GM18499 (cell line): ENCODE results near the gene STARD13.

ENCODE experiments used
- ATAC-seq: cut with Tn5 transposase; IDR thresholded peaks from one replicate; pipeline ENCODE4 v1.9.1; 2021; ENCODE audit warnings: moderate number of reproducible peaks; ENCODE audit not compliant: insufficient read depth, unreplicated experiment

Gene STARD13

DNA sequence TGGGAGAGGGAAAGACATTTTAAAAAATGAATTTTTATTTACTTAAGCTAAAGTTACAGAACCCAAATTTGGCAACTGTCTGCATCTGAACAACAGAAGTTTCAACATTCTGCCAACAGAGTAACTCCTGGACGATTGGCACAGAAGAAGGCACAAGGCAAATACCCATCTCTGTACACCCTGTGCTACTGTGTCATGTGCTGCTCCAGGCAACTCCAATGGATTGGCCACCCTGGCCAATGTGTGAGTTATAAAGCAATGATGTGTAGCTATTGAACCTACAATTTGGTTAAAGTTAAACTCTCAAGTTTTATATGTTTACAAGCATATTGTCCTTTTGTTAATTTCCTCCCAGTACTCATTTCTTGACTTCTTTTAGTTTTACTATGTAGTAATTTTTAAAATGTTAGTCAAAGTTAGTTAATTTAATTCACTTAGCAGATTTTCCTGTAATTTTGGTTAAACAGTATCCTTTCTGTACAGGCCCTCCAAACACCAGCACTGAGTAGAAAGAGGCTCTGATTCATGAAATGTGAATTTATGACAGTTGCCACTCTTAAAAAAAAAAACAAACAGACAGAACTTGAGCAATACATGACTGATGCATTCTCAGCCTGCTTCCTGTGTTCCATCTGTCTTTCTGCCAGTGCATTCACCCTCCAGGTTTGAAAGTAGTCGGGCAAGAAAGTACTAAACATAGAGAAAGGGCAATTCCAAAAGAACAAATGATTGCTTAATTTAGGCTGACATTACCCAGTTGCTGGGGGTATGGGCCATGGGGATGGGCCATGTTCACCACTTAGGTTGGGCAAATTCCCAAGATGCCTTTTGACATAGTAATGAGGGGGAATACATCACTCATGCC lies 5.9 kb downstream of the STARD13 start:
- no peak for ATAC-seq

DNA sequence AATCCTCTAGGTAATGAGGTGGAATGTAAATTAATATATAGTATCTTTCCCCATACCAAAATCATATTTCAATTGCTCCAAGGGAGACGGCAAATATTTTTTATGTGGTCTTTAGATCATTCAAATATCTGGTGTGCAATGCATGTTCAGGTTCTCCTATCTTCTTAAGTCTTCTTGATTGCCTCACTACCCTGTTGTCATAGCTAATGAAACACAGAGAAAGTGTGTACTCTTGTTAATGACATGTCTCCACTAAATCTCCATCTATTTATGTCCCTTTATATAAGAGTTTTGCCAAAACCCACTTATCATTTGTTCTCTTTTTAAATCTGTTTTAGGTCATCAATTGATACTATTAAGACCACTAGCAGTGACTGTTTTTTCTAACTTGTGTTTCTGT lies 6.6 kb downstream of the STARD13 start:
- no peak for ATAC-seq

DNA sequence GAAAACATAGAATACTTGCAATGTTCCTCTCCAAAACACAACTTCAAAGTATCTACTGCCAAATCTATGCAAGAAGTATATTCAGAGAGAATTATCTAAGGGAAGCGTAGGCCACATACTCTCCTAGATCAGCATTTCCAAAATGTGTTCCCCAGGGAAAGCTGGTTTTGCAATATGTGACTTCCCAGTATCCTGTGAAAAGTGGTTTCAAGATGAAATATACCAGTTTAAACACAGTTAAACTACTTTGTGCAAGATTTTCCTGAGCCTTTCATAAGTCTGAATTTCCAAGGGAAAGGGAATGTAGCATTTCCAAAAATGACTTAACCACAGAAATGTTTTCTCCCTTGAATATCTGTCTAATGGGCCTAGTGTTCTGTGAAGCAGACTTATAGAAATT lies 7.6 kb downstream of the STARD13 start:
- ATAC-seq = no peak

GRCh38 chr13:33277037-33277740 lies 8.4 kb downstream of the STARD13 start:
- no peak for ATAC-seq

- no peak for ATAC-seq
These were observed 9.0 kb downstream of the STARD13 start for GRCh38 chr13:33276570-33276969.

DNA sequence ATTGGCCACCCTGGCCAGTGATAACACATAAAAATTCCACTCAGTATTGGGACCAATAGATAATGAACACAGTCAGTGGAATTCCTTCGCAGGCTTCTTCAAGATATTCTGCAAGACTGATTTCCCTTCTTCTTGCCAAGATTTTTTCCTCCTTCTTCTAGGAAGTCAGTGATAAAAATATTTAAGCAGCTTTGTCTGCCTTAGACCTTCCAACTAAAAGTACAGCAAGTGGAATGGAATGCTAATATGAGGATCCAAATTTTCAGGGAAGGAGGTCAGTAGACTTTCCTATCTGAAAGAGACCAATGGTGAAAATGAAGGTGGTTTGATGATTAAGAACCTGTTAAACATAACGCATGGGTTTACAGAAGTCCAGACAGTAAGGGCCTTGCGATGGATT lies 9.6 kb downstream of the STARD13 start:
- ATAC-seq = no peak

DNA sequence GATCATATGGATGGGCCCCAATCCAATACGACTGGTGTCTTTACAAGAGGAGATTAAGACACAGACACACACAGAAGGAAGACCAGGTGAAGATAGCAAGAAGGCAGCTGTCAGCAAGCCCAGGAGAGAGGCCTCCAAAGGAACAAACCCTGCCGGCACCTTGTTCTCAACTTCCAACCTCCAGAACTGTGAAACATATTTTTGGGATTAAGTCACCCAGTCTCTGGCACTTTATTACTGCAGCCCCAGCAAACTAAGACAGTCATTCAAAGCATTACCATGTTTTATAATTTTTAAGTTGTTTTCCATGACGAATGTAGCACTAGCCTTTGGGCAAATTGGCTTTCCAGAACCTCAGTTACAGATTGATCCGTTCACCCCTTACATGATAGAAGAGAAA lies 11.3 kb downstream of the STARD13 start:
- no peak for ATAC-seq

GRCh38 chr13:33272531-33273124 lies 12.9 kb downstream of the STARD13 start:
- ATAC-seq = no peak

GRCh38 chr13:33271759-33272158 lies 13.8 kb downstream of the STARD13 start:
- ATAC-seq = no peak

DNA sequence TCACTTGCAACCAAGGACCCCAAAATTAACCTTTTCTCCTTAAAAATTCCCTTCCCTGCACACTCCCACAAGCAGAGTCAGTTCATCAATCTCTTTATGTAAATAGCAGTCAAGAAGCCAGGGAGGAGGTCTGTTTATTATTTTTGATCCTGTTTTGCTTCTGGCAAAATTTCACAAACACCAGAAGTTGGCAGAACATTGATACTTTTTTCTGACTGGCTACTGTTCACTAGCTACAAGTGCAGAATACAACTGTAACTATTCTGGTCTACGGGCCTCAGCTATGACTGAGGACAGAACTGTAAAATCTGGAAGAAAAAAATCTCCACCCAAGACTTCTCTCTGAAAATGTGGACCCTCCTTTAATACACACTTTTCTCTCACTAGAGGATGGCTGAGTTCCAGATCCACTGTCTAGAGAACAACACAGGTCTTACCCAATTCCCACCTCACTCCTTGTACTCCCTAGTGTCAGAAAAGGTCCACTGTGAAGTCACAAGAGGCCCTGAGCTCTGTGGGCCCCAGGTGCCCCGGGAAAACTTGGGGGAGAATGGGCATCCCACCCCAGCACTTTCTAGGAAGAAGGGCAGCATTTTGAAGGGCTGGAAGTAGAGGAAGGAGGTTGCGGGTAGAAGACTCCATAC lies 14.5 kb downstream of the STARD13 start:
- no peak for ATAC-seq

DNA sequence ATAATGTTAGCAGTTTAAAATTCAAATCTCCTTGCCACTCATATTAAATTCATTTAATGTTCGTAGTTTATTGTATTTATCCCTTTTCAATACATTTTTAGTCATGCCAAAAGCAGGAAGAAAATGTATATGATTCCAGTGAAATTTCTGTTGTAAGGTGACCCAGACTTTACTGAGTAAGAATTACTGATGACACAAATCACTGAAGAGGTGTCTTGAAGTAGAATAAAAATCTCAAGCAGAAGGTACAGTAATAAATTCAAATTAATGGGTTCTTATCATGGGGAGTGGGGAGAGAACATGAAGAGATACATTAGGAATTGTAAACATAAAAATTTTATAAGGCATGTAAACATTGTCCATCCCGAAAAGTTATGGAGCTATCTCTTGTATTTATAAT lies 19.9 kb downstream of the STARD13 start:
- no peak for ATAC-seq

DNA sequence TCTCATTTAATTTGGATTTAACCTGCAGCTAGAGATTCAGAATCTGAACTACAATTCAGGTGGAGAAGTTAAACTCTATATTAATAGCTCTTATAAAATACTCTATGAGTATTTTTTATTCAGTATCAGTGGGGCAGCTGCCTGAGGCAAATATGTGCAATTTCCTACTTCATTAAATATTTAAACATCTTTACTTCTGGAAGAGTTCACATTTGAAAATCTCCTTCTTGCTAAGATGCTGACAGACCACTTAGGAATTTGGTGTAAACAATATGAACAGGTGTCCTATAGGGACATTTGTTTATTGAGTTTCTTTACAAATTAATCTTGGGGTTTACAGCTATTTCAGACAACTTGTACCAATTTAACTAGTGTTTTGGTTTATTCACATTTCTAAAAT lies 20.4 kb downstream of the STARD13 start:
- no peak for ATAC-seq

DNA sequence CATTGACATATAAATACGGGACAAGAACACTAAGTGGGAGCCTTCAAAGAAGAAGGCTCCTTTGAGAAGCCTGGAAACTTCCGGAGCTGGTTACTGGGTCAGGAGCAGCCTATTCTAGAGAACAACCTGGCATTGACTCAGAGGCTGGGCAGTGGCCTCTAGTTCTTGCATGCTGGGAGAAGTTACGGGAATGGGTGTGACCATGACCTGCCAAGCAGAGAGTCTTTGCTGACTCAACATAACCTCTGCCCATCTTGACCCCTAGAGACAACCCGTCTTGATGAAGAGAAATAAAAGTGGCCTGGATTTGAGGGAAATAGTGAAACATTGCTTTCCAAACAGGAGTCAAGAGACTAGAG lies 21.0 kb downstream of the STARD13 start:
- no peak for ATAC-seq

DNA sequence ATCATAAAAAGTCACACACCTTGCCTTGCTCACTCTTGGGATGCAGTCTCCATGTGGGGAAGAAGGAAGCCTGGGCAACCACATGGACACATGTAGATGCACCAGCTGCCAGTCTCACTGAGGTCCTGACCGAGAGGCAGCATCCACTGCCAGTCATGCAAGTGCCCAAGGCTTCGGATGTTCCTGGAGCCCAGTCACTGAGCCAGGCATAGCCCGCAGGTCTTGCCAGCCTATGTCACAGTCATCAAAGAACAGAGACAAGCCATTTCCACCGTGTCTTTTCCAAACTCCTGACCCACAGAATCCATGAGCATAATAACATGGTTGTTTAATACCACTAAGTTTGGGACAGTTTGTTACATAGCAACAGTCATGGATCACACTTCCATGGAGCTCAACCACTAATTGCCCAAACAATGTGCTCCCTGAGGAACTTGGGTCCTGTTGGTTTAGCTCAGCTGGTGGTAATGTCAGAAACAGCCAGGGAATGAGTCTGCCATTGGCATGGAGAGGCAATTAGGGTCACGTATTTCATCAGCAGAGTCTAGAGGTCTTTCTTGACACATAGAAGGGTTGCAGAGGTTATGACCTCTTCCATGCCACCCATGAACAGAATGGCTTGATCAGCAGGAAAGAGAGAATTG lies 21.5 kb downstream of the STARD13 start:
- ATAC-seq = no peak

GRCh38 chr13:33263484-33263883 lies 22.1 kb downstream of the STARD13 start:
- no peak for ATAC-seq

DNA sequence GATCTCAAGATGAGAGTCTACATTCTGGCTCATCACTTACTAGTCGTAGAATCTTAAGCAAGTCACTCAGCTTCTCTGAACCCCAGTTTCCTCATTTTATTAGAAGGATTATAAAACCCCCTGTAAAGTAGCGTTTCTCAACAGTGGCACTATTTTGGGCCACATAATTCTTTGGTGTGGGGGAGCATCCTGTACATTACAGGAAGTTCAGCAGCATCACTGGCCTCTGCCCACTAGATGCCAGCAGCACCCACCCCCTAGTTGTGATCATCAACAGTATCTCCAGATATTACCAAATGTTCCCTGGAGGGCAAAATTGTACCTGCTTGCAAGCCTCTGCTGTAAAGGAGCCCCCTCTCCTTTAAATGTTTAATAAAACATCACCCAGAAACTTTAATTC lies 22.6 kb downstream of the STARD13 start:
- ATAC-seq = no peak

DNA sequence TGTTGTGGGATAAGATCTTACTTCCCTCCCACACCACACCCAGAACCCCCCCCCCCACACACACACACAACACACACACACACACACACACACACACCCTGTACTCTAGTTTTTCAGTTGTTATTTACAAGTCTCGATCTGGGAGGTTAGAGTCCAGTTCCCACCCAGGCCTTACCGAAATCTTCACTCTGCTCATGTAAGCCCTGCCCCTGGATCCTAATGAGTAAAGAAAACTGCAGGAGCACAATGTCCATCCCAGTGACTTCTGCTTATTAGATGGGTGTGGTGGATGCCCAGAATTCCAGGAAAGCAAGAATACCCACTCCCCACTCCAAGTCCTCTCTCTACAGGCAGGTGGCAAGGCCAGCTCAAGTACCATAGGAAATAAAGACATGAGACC lies 23.0 kb downstream of the STARD13 start:
- no peak for ATAC-seq

- no peak for ATAC-seq
These were observed 23.5 kb downstream of the STARD13 start for GRCh38 chr13:33262062-33262487.

DNA sequence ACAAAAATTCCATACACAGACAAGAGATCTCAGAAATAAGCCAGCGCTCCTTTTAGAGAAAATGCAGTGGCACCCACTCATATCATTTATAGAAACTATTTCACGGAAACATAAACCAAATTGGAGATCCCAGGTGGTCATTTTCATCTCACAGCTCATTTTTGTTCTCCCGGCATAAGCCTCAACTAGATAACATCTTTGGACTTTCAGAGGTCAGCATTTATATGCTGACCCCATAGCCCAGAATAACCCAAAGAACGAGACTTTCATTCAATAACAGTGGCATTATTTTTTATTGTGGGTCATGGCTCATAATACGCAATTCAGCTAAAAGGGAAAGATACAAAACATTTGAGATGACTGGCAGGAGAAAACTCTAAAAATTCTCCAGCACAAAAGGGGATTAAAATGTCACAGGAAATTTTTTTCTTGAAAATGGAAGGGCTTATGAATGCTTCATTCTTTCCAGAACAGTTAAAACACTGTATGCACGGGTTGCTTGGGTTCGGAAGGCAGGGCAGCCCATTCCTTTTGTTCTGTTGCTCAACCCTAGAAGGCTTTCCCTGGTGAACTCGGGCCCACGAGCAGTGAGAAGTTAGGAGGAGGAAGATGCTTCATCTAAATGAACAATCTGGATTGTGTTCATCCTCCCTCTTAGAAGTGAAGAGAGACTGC lies 24.0 kb downstream of the STARD13 start:
- no peak for ATAC-seq
